GM23338 (cell line): Measurements from ENCODE around the gene SLC2A11. TPM values are rescaled to one million over a fixed set of nuclear protein-coding genes. Genes with fewer than 3 reads are reported as not detected.

Experiments
- ATAC-seq: fragments of 200-7000 bp; cut with Tn5 transposase; 3 replicates; pipeline ENCODE4 v1.9.1; 2020
- DNase-seq: peaks from one replicate; pipeline ENCODE4 v3.0.0-alpha.2; 2015; ENCODE audit warnings: low spot score
- H2AFZ ChIP-seq: fragments of 200-600 bp; sonication (generic); 2 replicates; pipeline ENCODE4 v1.8.0; 2016; ENCODE audit warnings: antibody characterized with exemption, mild to moderate bottlenecking, moderate library complexity
- H3F3A ChIP-seq: fragments of 200-600 bp; sonication (generic); replicated peaks from 2 replicates; pipeline ENCODE4 v1.8.0; 2017; ENCODE audit warnings: antibody characterized with exemption, mixed run types, low read depth
- H3K27ac ChIP-seq: fragments of 200-600 bp; sonication (generic); 2 replicates; pipeline ENCODE4 v1.6.1; 2016; ENCODE audit warnings: low read depth
- H3K27me3 ChIP-seq: fragments of 200-600 bp; sonication (generic); 2 replicates; pipeline ENCODE4 v1.8.0; 2016; ENCODE audit warnings: mild to moderate bottlenecking, mixed run types, moderate library complexity; ENCODE audit not compliant: insufficient read depth
- H3K36me3 ChIP-seq: fragments of 200-600 bp; sonication (generic); 2 replicates; pipeline ENCODE4 v1.8.0; 2016; ENCODE audit warnings: mild to moderate bottlenecking; ENCODE audit not compliant: insufficient read depth
- H3K4me1 ChIP-seq: fragments of 200-600 bp; sonication (generic); 2 replicates; pipeline ENCODE4 v1.8.0; 2016; ENCODE audit warnings: mild to moderate bottlenecking, moderate library complexity; ENCODE audit not compliant: insufficient read depth
- H3K4me2 ChIP-seq: fragments of 200-600 bp; sonication (generic); 2 replicates; pipeline ENCODE4 v1.7.1; 2017; ENCODE audit warnings: mixed run types
- H3K4me3 ChIP-seq: fragments of 200-600 bp; sonication (generic); 2 replicates; pipeline ENCODE4 v1.6.1; 2016; ENCODE audit warnings: mixed run types
- H3K79me2 ChIP-seq: fragments of 200-600 bp; sonication (generic); replicated peaks from 2 replicates; pipeline ENCODE4 v1.8.0; 2017; ENCODE audit warnings: mild to moderate bottlenecking; ENCODE audit not compliant: insufficient read depth
- H3K9me2 ChIP-seq: fragments of 200-600 bp; sonication (generic); 2 replicates; pipeline ENCODE4 v1.8.0; 2017; ENCODE audit not compliant: insufficient read depth
- H4K20me1 ChIP-seq: fragments of 200-600 bp; sonication (generic); replicated peaks from 2 replicates; pipeline ENCODE4 v1.8.0; 2017; ENCODE audit warnings: mild to moderate bottlenecking; ENCODE audit not compliant: insufficient read depth
- H3K27ac Mint-ChIP-seq: 2 replicates; pipeline ENCODE4 v1.8.0; 2020; ENCODE audit warnings: inconsistent platforms, mild to moderate bottlenecking, moderate library complexity, mixed read lengths
- H3K27me3 Mint-ChIP-seq: 3 replicates; pipeline ENCODE4 v1.8.0; 2022; ENCODE audit warnings: low read depth, mild to moderate bottlenecking, moderate library complexity, mixed read lengths, inconsistent platforms; ENCODE audit not compliant: insufficient read depth, poor library complexity
- H3K36me3 Mint-ChIP-seq: 3 replicates; pipeline ENCODE4 v1.8.0; 2021; ENCODE audit warnings: low read depth, mild to moderate bottlenecking, inconsistent platforms, moderate library complexity, mixed read lengths
- H3K4me1 Mint-ChIP-seq: 3 replicates; pipeline ENCODE4 v1.8.0; 2020; ENCODE audit warnings: mild to moderate bottlenecking, inconsistent platforms, mixed read lengths
- H3K4me3 Mint-ChIP-seq: 3 replicates; pipeline ENCODE4 v1.8.0; 2021; ENCODE audit warnings: moderate library complexity, mild to moderate bottlenecking, inconsistent platforms, mixed read lengths
- H3K9me3 Mint-ChIP-seq: 3 replicates; pipeline ENCODE4 v1.8.0; 2020; ENCODE audit warnings: moderate library complexity, mild to moderate bottlenecking, inconsistent platforms, mixed read lengths
- CREB1 ChIP-seq: fragments of 250-450 bp; sonication (Bioruptor Pico); IDR thresholded peaks from 2 replicates; pipeline ENCODE4 v1.5.0; 2020; ENCODE audit warnings: low read depth, mild to moderate bottlenecking, moderate library complexity
- ETS1 ChIP-seq: IDR thresholded peaks from 2 replicates; pipeline ENCODE4 v1.6.1; 2016; ENCODE audit warnings: antibody characterized with exemption
- EZH2 ChIP-seq: fragments of 200-600 bp; sonication (generic); IDR thresholded peaks from one replicate; pipeline ENCODE4 v1.8.0; 2017; ENCODE audit warnings: antibody characterized with exemption, mild to moderate bottlenecking, low read depth; ENCODE audit not compliant: unreplicated experiment
- EZH2phosphoT487 ChIP-seq: fragments of 200-600 bp; sonication (generic); IDR thresholded peaks from one replicate; pipeline ENCODE4 v1.8.1; 2018; ENCODE audit warnings: antibody characterized with exemption; ENCODE audit not compliant: unreplicated experiment
- JUNB ChIP-seq: IDR thresholded peaks from one replicate; pipeline ENCODE4 v1.6.1; 2016; ENCODE audit warnings: antibody characterized with exemption; ENCODE audit not compliant: unreplicated experiment
- NANOG ChIP-seq: IDR thresholded peaks from 2 replicates; pipeline ENCODE4 v1.6.1; 2016; ENCODE audit warnings: antibody characterized with exemption, borderline replicate concordance
- POLR2AphosphoS5 ChIP-seq: IDR thresholded peaks from 2 replicates; pipeline ENCODE4 v1.6.1; 2016; ENCODE audit warnings: antibody characterized with exemption, low read depth
- STAT1 ChIP-seq: IDR thresholded peaks from one replicate; pipeline ENCODE4 v1.6.1; 2016; ENCODE audit warnings: antibody characterized with exemption; ENCODE audit not compliant: unreplicated experiment
- ZNF114 ChIP-seq: fragments of 250-450 bp; sonication (Bioruptor Pico); IDR thresholded peaks from 2 replicates; pipeline ENCODE4 v1.5.0; 2020; ENCODE audit warnings: mild to moderate bottlenecking, moderate library complexity
- ZNF331 ChIP-seq: fragments of 250-450 bp; sonication (Bioruptor Pico); IDR thresholded peaks from 2 replicates; pipeline ENCODE4 v1.5.0; 2020; ENCODE audit warnings: low read depth, mild to moderate bottlenecking, moderate library complexity
- polyA plus RNA-seq: library from polyadenylated mRNA; unstranded; fragments of >200 nt; fragmentation: Nextera tagmentation; extraction: Ambion mirVana; gene quantifications from 2 replicates; pipeline ENCODE4 v1.2.1, GENCODE V29; 2016
- total RNA-seq: library from RNA; depleted of rRNA; stranded (reverse); fragments of >200 nt; shearing (Covaris generic); gene quantifications from 2 replicates; pipeline ENCODE4 v1.2.3, GENCODE V29; 2014
- TF ChIP-seq, protein P1 (sequence below): fragments of 250-450 bp; sonication (Bioruptor Pico); IDR thresholded peaks from 2 replicates; pipeline ENCODE4 v1.5.0; 2020; ENCODE audit warnings: mild to moderate bottlenecking, moderate library complexity
- TF ChIP-seq, protein P2 (sequence below): IDR thresholded peaks from one replicate; pipeline ENCODE4 v1.6.1; 2018; ENCODE audit warnings: antibody characterized with exemption; ENCODE audit not compliant: unreplicated experiment

The SLC2A11 gene
- total and polyA plus RNA-seq, 2 experiments from 2014 or later, result 7.1 to 21.8 TPM

GRCh38 chr22:23834793-23835483, 22.7 kb upstream of the SLC2A11 start:
- peaks cover 14% of the 10 kb centered on the region for H3K4me1 Mint-ChIP-seq
- TF ChIP-seq ETS1 (no peak), POLR2AphosphoS5 (no peak), ZNF114 (CRISPR knock-in tag) (no peak), EZH2 (no peak), CREB1 (CRISPR knock-in tag) (no peak), JUNB (no peak), ZNF331 (CRISPR knock-in tag) (no peak), EZH2phosphoT487 (no peak), STAT1 (no peak), NANOG (no peak)
- TF ChIP-seq, protein P1, sequence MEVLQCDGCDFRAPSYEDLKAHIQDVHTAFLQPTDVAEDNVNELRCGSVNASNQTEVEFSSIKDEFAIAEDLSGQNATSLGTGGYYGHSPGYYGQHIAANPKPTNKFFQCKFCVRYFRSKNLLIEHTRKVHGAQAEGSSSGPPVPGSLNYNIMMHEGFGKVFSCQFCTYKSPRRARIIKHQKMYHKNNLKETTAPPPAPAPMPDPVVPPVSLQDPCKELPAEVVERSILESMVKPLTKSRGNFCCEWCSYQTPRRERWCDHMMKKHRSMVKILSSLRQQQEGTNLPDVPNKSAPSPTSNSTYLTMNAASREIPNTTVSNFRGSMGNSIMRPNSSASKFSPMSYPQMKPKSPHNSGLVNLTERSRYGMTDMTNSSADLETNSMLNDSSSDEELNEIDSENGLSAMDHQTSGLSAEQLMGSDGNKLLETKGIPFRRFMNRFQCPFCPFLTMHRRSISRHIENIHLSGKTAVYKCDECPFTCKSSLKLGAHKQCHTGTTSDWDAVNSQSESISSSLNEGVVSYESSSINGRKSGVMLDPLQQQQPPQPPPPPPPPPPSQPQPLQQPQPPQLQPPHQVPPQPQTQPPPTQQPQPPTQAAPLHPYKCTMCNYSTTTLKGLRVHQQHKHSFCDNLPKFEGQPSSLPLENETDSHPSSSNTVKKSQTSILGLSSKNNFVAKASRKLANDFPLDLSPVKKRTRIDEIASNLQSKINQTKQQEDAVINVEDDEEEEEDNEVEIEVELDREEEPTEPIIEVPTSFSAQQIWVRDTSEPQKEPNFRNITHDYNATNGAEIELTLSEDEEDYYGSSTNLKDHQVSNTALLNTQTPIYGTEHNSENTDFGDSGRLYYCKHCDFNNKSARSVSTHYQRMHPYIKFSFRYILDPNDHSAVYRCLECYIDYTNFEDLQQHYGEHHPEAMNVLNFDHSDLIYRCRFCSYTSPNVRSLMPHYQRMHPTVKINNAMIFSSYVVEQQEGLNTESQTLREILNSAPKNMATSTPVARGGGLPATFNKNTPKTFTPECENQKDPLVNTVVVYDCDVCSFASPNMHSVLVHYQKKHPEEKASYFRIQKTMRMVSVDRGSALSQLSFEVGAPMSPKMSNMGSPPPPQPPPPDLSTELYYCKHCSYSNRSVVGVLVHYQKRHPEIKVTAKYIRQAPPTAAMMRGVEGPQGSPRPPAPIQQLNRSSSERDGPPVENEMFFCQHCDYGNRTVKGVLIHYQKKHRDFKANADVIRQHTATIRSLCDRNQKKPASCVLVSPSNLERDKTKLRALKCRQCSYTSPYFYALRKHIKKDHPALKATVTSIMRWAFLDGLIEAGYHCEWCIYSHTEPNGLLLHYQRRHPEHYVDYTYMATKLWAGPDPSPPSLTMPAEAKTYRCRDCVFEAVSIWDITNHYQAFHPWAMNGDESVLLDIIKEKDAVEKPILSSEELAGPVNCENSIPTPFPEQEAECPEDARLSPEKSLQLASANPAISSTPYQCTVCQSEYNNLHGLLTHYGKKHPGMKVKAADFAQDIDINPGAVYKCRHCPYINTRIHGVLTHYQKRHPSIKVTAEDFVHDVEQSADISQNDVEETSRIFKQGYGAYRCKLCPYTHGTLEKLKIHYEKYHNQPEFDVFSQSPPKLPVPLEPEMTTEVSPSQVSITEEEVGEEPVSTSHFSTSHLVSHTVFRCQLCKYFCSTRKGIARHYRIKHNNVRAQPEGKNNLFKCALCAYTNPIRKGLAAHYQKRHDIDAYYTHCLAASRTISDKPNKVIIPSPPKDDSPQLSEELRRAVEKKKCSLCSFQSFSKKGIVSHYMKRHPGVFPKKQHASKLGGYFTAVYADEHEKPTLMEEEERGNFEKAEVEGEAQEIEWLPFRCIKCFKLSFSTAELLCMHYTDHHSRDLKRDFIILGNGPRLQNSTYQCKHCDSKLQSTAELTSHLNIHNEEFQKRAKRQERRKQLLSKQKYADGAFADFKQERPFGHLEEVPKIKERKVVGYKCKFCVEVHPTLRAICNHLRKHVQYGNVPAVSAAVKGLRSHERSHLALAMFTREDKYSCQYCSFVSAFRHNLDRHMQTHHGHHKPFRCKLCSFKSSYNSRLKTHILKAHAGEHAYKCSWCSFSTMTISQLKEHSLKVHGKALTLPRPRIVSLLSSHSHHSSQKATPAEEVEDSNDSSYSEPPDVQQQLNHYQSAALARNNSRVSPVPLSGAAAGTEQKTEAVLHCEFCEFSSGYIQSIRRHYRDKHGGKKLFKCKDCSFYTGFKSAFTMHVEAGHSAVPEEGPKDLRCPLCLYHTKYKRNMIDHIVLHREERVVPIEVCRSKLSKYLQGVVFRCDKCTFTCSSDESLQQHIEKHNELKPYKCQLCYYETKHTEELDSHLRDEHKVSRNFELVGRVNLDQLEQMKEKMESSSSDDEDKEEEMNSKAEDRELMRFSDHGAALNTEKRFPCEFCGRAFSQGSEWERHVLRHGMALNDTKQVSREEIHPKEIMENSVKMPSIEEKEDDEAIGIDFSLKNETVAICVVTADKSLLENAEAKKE, result no peak
- TF ChIP-seq, protein P2, sequence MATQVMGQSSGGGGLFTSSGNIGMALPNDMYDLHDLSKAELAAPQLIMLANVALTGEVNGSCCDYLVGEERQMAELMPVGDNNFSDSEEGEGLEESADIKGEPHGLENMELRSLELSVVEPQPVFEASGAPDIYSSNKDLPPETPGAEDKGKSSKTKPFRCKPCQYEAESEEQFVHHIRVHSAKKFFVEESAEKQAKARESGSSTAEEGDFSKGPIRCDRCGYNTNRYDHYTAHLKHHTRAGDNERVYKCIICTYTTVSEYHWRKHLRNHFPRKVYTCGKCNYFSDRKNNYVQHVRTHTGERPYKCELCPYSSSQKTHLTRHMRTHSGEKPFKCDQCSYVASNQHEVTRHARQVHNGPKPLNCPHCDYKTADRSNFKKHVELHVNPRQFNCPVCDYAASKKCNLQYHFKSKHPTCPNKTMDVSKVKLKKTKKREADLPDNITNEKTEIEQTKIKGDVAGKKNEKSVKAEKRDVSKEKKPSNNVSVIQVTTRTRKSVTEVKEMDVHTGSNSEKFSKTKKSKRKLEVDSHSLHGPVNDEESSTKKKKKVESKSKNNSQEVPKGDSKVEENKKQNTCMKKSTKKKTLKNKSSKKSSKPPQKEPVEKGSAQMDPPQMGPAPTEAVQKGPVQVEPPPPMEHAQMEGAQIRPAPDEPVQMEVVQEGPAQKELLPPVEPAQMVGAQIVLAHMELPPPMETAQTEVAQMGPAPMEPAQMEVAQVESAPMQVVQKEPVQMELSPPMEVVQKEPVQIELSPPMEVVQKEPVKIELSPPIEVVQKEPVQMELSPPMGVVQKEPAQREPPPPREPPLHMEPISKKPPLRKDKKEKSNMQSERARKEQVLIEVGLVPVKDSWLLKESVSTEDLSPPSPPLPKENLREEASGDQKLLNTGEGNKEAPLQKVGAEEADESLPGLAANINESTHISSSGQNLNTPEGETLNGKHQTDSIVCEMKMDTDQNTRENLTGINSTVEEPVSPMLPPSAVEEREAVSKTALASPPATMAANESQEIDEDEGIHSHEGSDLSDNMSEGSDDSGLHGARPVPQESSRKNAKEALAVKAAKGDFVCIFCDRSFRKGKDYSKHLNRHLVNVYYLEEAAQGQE, result no peak
- no peak overlapping the region for H3K27ac ChIP-seq

More at GRCh38 chr22:23834793-23835483, 22.7 kb upstream of the SLC2A11 start:
- Mint-ChIP-seq H3K4me3 (no peak overlapping the region), H3K36me3 (peaks cover 19% of the 10 kb centered on the region), H3K9me3 (peaks cover 3% of the 10 kb centered on the region; the same call in 1 of the 3 replicates), H3K27ac (no peak overlapping the region), H3K27me3 (peaks cover 18% of the 10 kb centered on the region)
- H3F3A ChIP-seq, result peaks cover 6% of the 10 kb centered on the region; the same call in 1 of the 2 replicates
- ATAC-seq (no peak), DNase-seq (no peak)
- H3K27me3 ChIP-seq, result no peaks in the 10 kb centered on the region
- no peaks in the 10 kb centered on the region for H3K9me2 ChIP-seq
- no peak overlapping the region for H3K4me3 ChIP-seq
- no peak overlapping the region for H3K4me2 ChIP-seq
- H3K79me2 ChIP-seq, result no peaks in the 10 kb centered on the region
- no peak overlapping the region for H2AFZ ChIP-seq
- H3K36me3 ChIP-seq, result no peaks in the 10 kb centered on the region
- peaks cover 8% of the 10 kb centered on the region; the same call in 1 of the 2 replicates for H4K20me1 ChIP-seq
- peaks cover 6% of the 10 kb centered on the region; the same call in 1 of the 2 replicates for H3K4me1 ChIP-seq
